D721Med (cell line): ENCODE measurements around the gene EPB41L4A.

Experiments used
- DNase-seq: peaks from one replicate; pipeline ENCODE4 v3.0.0; 2011; ENCODE audit warnings: low spot score; ENCODE audit not compliant: insufficient read length
- FAIRE-seq: peaks from 2 replicates; lab custom pipeline; 2011; peaks lifted over from hg19 to GRCh38; lab: Jason Lieb, UNC
- CTCF ChIP-seq: IDR thresholded peaks from 2 replicates; pipeline ENCODE4 v1.5.1; 2012; ENCODE audit warnings: mild to moderate bottlenecking, control low read depth; ENCODE audit not compliant: insufficient read depth; ENCODE audit errors: missing control alignments

The EPB41L4A gene

GRCh38 chr5:112412346-112412745 lies 6.7 kb downstream of the EPB41L4A start:
- FAIRE-seq, result no peak
- no peak for DNase-seq
- TF ChIP-seq CTCF, result no peak

GRCh38 chr5:112411903-112412302 lies 7.2 kb downstream of the EPB41L4A start:
- TF ChIP-seq CTCF, result no peak

GRCh38 chr5:112407666-112408065 lies 11.4 kb downstream of the EPB41L4A start:
- FAIRE-seq, result no peak
- no peak for TF ChIP-seq CTCF
- no peak for DNase-seq

More at GRCh38 chr5:112411903-112412302, 7.2 kb downstream of the EPB41L4A start:
- DNase-seq, result no peak
- no peak for FAIRE-seq

GRCh38 chr5:112407240-112407639 lies 11.8 kb downstream of the EPB41L4A start:
- TF ChIP-seq CTCF, result no peak
- FAIRE-seq (no peak), DNase-seq (no peak)

GRCh38 chr5:112403069-112403468 lies 16.0 kb downstream of the EPB41L4A start:
- DNase-seq (no peak), FAIRE-seq (no peak)
- no peak for TF ChIP-seq CTCF

GRCh38 chr5:112401924-112402323 lies 17.2 kb downstream of the EPB41L4A start:
- no peak for TF ChIP-seq CTCF
- no peak for DNase-seq
- no peak for FAIRE-seq

GRCh38 chr5:112397690-112398089 lies 21.4 kb downstream of the EPB41L4A start:
- DNase-seq (no peak), FAIRE-seq (no peak)
- no peak for TF ChIP-seq CTCF
